ENCODE measurements around the gene STEAP3.

STEAP3 gene, protein sequence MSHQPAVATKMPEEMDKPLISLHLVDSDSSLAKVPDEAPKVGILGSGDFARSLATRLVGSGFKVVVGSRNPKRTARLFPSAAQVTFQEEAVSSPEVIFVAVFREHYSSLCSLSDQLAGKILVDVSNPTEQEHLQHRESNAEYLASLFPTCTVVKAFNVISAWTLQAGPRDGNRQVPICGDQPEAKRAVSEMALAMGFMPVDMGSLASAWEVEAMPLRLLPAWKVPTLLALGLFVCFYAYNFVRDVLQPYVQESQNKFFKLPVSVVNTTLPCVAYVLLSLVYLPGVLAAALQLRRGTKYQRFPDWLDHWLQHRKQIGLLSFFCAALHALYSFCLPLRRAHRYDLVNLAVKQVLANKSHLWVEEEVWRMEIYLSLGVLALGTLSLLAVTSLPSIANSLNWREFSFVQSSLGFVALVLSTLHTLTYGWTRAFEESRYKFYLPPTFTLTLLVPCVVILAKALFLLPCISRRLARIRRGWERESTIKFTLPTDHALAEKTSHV

DNA sequence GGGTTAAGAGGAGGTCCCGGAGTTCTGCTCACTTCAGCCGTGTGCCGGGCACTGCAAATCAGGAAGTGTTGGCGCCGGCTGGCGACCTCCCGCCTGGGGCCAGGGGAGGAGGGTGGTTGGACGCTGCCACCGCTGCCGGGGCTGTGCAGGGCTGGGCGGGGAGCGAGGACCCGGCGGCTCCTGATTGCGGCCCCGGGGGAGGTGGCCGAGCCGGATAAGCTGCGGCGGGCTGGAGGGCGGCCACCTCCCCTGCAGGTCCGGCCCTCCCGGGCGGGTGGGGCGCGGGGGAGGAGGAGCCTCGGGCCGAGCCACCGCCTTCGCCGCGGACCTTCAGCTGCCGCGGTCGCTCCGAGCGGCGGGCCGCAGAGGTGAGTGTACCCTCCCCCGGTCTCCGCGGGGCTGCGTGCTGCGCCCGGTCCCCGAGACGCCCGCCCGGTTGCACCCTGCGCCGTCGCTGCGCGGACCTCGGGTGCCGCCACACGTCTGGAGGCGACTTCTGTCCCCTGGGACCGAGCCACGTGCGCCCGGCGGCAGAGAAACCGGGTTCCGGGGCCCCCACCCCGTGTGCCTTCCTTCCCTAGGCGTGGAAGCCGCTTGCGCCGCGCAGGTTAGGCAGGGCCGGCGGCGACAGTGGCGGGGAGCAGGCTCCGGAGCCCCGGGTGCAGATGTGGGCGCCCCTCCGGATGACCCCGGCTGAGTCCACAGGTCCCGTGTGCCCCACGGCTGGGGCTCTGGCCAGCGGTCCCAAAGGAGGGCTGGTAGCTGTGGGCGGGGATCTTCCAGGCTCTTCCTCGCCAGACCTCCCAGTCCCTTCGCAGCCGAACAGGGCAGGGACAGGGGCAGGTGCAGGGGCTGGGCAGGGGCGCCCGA lies at the start of gene STEAP3:
STEAP3 (plus strand) TSS at position 314 of the 870 bp plus-strand sequence. CDS start 7,179 bp downstream, outside the sequence.
- peak; percentile 3 for DNase-seq

DNA sequence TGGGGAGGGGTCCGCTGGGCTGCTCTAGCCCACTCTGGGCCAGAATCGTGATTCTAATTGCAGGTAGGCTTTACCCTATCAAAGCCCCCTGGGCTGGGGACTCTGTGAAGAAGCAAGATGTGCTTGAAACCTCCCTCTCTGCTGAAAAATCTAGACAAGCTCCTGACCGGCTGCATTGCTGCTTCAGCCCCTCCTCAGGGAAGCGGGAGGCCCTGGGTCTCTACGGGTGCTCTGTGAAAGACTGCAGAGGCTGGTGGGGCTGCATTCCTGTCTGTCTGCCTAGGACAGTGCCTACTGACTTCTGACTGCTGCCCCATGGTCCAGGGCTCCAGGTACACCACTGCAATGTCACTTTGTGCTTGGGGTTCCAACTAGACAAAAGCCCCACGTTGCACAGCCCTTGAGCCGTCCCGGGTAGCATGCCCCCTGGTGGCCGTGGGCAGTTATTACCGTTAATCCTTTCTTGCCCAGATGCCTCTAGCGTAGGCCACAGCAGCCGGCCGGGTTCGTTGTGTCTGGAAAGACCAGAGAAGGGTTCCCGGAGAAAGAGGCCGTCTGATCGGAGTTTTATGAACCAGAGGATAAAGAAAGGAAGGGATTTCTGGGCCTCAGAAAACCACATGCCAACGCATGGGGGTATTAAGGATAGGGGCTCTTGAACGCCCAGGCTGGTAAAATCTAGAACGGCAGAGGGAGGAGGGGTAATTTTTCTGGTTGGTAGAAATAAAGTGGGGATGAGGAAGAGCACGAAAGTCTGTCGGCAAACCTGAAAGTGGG lies 49.2 kb upstream of the STEAP3 start:
- DNase-seq, result peak; percentile 46

DNA sequence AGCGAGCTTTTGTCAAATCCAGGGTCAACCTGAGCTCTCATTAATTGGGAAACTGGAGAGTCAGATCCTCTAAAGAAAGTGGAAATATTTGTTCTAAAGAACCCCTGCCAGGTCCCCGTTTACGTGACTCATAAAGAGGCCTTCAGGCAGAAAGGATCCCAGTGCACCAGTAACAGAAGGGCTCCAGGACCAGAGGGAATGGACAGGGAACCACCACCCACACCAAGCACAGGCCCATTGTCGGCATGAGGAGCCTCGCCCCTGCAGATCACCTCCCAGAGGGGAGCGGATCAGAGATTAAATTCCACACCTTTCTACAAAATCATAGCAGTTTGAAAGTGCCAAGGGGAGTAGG lies 48.7 kb upstream of the STEAP3 start:
- no peak for DNase-seq

DNA sequence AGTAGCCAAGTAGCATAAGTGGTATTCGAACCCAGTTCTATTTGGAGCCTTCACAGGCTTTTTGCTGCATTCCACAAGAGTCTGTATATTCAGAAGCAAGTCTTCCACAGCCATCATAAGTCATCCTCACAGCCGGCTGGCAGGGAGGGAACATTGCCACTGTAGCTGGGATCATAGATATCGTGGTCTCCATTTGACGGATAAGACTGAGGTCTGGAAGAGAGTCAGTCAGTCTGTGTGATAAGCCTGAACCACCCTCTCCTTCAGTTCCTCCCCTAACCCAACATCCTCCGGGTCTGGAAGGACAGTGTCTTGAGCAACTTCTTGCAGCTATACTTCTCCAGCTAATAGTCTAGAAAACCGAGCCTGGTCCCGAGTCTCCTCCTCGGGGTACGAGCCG lies 48.1 kb upstream of the STEAP3 start:
- DNase-seq, result no peak

DNA sequence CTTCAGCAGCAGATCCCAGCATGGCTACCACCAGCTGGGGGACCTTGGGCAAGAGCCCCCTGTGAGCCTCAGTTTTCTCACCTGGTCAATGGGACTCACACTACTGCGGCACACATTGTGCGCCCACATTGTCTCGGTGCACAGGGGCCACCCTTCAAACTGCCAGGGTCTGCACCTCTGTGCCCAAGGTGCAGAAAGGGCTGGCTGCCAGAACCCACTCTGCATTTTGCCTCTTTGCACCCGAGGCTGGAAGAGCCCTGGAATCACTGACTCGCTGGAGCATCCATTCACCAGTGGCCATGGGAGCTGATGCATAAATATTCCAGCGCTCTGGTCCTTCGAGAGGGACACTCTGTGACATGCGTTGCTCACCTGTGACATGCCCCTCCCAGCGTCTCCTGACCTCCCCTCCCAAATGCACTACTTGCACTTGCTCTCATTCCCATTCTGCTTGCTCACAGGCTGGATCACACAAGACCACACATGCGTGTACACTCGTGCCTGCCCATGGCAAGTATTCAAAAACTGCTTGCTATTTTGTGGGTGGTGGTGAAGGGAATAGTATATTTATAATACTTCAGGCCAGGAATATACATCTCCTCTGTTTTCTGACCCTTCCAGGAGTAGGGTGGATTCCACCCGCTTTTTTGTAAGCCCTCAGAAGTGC lies 46.3 kb upstream of the STEAP3 start:
- no peak for DNase-seq

DNA sequence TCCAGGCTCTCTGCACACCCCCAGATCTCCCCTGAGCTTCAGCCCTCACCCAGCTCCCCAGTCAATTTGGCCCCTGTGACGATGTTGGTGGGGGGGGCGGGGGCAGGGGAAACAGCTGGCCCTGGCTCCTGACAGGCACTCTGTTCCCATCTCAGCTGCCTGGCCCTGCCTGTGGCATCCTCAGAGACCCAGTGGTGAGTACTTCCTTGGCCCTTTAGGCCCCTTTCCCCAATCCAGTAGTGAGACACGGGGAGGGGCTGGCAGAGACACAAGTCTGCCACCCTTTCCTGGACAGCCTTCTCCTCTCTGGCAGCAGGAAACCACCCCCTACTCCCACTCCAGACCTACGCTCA lies 45.8 kb upstream of the STEAP3 start:
- no peak for DNase-seq

DNA sequence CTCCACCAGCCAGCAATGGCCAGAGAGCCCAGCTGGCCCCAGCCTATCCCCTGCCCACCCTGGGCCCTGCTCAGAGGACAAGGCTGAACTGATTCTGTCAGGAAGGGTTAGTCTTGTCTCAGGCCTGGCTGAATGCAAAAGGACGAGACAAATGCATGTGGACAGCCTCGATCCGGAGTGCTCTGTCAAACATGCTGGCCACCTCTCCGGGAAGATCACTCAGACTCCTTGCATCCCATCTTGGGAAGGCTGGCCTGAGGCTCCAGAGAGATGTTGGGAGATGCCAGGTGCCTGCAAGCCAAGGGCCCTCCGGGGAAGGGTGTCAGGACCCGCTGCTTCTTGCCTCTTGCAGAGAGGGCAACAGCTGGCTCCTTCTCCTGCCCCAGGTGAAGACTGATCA lies 44.9 kb upstream of the STEAP3 start:
- no peak for DNase-seq

DNA sequence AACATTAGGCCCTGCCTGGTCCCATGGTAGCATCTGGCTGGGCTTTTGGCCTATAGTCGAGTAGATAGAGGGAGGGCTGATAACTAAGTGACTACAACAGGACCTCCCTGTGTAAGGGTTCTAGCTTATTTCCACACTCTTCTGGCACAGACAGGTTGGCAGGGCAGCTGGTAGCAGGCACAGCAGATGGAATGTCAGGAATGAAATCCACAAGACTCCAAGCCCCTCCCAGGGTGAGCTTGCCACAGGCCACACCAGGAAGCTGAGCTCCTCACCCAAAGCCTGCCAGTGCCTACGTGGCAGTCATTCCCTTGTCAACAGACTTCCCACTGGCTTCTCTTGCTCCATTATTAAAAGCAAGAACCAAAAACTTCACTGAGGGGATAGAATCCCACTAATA lies 44.4 kb upstream of the STEAP3 start:
- no peak for DNase-seq

DNA sequence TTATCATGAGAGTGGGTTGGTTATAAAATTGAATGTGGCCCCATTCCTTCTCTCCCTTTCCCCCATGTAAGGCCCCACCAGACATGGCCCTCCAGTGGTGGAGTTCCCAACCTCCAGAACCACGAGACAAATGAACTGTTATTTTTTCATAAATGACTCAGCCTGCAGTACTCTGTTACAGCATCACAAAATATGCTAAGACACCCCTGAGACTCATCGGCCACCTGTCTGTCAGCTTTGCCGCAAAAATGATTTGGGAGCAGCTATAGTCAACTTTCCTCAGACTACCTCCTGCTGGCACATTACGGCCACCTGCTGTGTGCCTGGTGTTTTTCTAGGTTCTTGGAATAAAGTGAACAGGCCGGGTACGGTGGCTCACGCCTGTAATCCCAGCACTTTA lies 43.6 kb upstream of the STEAP3 start:
- no peak for DNase-seq

DNA sequence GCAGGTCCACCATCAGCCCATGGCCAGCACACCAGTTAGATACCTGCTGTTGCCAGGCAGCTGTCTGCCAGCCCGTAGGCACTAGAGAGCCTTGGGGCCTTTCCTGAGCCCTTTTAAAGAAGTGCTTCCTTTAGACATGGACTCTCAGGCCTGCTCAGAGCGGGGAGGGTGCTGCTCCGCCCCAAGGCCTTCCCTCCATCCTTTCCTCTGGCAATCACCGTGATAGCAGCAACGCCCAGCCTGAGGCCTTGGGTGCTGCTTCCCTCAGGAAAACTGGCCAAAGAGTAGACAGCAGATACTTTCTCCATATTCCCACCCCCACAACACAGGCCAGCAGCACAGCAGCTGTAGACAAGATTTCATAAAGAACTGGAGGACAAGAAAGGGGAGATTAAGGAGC lies 42.7 kb upstream of the STEAP3 start:
- DNase-seq, result no peak

DNA sequence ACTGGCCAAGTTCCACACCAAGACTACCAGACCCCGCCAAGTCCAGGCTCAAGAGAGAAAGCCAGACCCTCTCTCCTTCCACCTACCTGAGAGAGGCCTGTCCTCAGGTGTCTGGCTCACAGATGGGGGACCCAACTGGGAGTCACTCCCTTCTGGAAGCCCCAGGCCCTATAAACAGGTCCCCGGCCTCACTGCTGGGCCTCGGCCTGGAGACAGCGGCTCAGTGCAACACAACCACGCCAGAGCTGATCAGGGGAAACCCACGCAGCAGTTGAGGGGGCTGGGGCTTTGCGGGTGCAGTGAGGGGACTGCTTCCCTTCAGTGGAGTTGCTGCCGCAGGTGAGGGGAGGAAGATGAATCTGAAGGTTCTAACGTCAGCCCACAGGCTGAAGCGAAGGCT lies 42.2 kb upstream of the STEAP3 start:
- no peak for DNase-seq

DNA sequence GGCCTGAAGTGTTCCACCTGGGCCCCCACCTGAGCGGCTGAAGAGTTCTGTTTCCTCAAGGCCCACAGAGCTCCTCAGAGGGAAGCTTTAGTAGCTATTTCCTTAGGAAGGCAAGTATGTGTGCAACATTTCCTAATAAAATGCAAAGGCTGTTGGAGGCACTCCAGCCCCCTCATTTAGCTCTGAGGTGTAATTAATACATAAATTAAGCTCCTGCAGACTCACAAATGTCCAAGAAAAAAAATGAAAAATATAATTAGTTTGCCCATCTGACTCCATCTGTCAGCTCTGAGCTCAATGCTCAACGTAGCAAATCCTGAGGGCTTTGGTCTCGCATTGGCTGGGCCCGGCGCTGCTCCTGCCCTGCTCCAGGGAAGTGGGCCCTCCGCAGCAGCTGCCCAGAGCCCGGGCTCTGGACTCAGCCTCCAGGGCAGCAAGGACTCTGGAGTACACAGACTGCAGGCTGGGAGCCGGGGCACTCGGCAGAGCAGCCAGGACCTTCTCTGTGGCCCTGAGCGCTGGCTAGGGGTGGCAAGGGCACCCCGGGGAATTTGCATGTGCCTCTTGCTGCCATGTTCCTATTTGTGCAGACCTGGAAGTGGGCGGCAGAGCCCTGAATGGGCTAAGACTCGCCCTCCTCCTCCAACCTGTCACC lies 41.7 kb upstream of the STEAP3 start:
- no peak for DNase-seq

DNA sequence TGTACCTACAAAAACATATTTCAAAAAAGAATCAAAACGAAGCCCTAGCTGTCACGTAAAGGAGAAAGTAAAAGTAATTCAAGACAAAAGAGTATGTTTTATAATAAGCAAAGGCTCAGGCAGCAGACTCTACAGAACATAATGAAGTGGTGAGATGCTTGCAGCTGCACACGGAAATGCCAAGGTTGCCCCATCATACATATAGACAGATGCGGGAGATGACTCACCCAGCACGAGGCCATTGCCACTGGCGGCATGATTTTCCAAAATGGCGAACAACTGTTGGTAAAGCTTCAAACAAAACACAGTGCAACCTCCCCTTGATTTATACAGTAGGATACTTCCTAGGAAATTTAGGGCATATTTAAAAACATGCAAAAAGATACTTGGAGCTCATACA lies 39.1 kb upstream of the STEAP3 start:
- no peak for DNase-seq

DNA sequence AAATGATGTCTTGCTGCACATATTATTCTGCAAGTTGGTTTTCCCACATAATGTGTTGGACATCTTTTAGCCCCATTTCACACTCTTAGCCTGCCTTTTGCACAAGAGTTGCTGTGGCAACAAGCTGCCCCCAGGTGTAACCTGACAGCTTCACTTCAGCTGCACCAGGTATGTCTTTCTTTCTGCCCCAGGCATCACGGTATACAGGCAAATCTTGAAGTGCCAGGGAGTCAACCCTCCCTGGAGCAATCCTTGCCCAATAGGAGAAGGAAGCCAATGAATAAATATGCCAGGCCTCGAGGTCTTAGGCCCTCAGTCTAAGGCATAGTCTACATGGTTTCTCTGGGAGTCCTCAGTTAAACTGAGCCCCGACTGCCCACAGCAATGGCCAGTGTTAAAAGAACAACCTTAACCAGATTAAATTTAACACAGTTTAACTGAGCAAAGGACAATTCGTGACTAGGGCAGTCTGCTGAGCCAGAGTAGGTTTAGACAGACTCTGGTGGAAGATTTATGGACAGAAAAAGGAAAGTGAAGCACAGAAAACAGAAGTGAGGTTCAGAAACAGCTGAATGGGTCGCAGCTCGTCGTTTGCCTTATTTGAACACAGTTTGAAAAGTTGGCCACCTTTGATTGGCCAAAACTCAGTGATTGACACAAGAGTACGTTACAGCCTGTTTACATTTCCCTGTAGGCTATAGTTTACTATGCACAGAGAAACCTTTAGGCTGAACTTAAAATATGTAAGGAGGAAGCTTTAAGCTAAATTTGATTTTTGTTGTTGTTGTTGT lies 33.1 kb upstream of the STEAP3 start:
- DNase-seq, result no peak

DNA sequence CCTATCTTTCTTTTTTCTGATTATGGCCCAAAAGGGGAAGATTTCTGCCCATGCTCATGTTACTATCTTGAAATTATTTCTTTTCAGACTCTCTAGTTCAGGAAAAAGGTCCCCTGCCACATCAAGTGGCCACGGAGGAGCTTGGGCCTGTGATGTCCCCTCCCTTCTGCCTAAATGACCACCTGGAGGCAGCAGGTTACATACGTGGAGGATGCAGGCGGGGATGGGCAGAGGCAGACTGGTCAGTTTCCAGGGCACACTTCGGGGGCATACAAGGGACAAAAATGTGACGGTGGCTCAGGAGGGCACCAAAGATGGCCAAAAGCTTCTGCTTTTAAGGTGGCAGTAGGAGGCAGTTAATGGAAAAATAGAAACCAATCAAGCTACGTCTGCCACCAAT lies 30.7 kb upstream of the STEAP3 start:
- no peak for DNase-seq

DNA sequence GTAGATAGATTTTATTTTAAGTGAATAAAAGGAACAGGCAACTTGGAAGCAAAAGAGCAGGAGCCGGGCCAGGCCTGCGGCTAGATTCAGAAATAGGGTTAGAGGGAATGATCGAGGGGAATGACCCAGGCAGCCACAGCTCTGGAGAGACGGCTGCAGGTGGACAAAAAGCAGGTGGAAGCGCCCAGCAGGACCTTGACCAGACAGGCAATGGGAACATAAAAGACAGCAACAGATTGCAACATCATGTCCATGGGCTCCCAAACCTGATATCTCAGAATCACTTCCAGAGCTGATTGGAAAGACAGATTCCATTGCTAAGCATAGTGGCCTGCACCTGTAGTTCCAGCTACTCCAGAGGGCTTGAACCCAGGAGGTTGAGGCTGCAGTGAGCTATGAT lies 28.6 kb upstream of the STEAP3 start:
- no peak for DNase-seq

DNA sequence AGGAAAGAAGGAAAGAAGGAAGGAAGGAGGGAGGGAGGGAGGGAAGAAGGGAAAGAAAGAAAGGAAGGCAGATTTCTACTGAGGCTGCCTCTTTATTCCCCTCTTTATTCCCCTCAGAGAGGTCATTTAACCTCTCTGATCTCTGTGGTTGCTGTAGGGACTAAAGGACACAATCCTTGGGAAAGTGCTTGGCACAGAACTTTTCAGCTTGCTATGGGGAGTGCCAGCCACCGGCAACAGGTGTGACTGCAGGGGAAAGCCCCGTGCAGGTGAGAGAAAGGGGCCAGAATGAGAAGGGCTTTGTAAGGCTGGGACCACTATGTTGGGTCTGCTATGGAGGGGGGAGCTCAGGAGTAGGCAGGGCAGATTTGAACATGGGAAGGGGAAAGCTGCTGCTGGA lies 27.7 kb upstream of the STEAP3 start:
- DNase-seq, result no peak

DNA sequence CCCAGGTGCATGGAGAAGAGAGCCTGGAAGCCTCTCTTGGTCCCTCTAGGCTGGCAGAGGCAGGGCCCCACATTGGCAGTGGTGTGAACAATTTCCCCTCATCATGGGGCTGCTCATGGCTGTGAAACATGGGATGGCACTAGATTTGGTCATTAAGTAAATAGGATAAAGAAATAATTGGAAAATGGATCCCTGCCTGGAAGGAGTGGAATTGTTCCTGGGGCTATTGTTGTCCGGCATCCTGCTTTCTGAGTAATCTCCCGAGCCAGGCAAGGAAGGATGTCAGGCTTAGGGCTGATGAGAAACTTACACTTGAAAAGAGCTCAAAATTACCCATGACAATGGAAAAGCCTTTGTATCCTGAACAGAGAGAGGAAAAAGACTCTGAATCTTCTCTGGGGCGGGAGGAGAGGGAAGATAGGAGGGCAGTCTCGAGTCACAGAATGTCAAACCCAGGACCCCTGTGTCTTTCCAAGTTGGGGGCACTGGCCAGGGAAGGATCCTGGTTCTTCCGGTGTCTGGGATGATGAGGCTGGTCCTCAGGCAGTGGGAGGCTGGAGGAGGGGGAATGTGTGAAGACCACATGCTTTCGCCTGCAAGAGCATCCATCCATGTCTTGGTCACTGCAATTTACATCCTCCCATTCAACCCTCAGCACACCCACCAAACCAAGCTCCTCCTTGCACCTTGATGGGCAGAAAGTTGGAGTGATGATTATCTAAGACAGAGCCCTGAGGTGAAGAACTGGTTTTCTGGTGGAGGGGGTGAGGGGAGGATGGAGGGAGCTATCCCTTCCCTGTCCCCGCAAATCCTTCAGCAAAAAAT lies 27.1 kb upstream of the STEAP3 start:
- DNase-seq, result no peak

DNA sequence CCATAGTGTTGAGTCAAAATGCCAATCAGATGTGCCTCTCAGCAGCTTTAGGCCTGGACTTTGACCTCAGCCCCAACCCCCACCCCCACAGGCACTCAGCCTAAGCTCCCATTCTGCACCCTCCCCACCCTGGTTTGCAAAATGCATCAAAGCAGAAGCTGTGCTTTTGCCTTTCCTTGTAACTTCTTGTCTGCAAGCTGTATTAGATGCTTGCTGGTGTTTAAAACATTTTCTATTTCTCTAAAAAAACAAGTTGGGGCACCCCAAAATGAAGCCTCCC lies 26.6 kb upstream of the STEAP3 start:
- no peak for DNase-seq

DNA sequence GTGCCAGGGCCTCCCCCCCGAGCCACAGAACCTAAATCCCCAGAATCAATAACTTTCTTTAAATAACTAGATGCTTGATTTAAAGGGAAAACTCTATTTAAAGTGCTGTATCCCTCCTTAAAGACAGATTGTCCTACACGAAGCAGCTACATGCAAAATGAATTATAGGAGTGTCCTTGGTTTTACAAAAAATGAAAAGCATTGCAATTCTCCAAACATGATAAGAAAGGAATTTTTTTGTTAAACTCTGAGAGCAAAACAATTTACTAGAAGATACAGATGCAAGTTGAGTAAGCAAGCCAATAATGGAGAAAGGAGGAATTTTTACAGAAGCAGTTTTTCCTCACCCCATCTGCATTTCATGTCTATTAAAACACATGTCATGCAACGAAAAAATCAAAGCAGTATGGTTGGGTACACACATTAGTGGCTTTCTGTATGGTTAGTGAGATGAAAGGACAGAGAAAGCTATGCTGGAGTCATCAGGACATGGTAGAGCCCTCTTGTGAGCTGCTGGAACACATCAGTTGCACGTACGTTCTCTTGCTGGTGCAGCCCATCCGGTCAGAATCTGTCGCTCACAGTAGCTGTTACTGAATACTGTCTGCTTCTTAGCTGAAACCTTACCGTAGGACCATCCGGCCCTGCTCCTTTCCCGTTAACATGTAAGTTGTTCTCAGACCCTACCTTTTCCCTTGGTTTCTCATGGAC lies 25.9 kb upstream of the STEAP3 start:
- DNase-seq, result no peak

Measured in CD4-positive, alpha-beta T cell treated with Interleukin-10 for 1 hour (primary cell).